Measurements from ENCODE around the gene APOL4.
"Not testable (repeated sequence)": the region's sequence is repeated elsewhere in the genome, so short reads cannot be mapped to it uniquely, and the experiment has no call there.

GRCh38 chr22:36209488-36209908 is 7.9 kb upstream of the APOL4 start:
- not testable (repeated sequence) for TF ChIP-seq CTCF (IDR thresholded peaks at IDR 0.05; ENCODE audit: insufficient read depth, low read depth, low read length); EZH2 (IDR thresholded peaks at IDR 0.05; ENCODE audit: insufficient read depth, low read length)

All from astrocyte (in vitro differentiated cells and primary cell).